GM19438 (cell line): Measurements from ENCODE around the gene NEU4.
"Not testable (repeated sequence)": the region's sequence is repeated elsewhere in the genome, so short reads cannot be mapped to it uniquely, and the experiment has no call there.

Source experiments
- ATAC-seq: cut with Tn5 transposase; IDR thresholded peaks from one replicate; pipeline ENCODE4 v1.9.1; 2021; ENCODE audit warnings: low read depth; ENCODE audit not compliant: unreplicated experiment

The NEU4 gene

GRCh38 chr2:241798081-241798630 is 10.8 kb upstream of the NEU4 start:
- ATAC-seq, result no peak

GRCh38 chr2:241798631-241799521 is 10.1 kb upstream of the NEU4 start:
- no peak for ATAC-seq

GRCh38 chr2:241799522-241800197 is 9.3 kb upstream of the NEU4 start:
- no peak for ATAC-seq

- not testable (repeated sequence) for ATAC-seq
Measured at GRCh38 chr2:241800198-241800903, 8.6 kb upstream of the NEU4 start.

GRCh38 chr2:241801611-241802420 is 7.2 kb upstream of the NEU4 start:
- no peak for ATAC-seq

- no peak for ATAC-seq
Measured at GRCh38 chr2:241802421-241803318, 6.3 kb upstream of the NEU4 start.

- peak; percentile 68 for ATAC-seq
Measured at GRCh38 chr2:241803387-241804325, 5.3 kb upstream of the NEU4 start.

GRCh38 chr2:241804326-241805229 is 4.4 kb upstream of the NEU4 start:
- no peak for ATAC-seq

GRCh38 chr2:241806217-241806616 is 2.8 kb upstream of the NEU4 start:
- not testable (repeated sequence) for ATAC-seq

GRCh38 chr2:241808051-241808720 is 807 bp upstream of the NEU4 start:
- ATAC-seq, result no peak

GRCh38 chr2:241809383-241810306 is 652 bp downstream of the NEU4 start:
- ATAC-seq, result no peak

GRCh38 chr2:241810307-241811200 is 1.6 kb downstream of the NEU4 start:
- ATAC-seq, result no peak

- ATAC-seq, result no peak
Measured at GRCh38 chr2:241811201-241811951, 2.4 kb downstream of the NEU4 start.
